GM21619 (cell line): ENCODE results near the gene TTYH2.

Experiments
- ATAC-seq: cut with Tn5 transposase; IDR thresholded peaks from one replicate; pipeline ENCODE4 v1.9.1; 2021; ENCODE audit not compliant: unreplicated experiment

The TTYH2 gene

GRCh38 chr17:74234486-74234885 lies 21.1 kb downstream of the TTYH2 start:
- ATAC-seq = no peak

GRCh38 chr17:74235040-74235581 lies 21.7 kb downstream of the TTYH2 start:
- no peak for ATAC-seq

- no peak for ATAC-seq
These were observed 22.6 kb downstream of the TTYH2 start for GRCh38 chr17:74235911-74236371.

GRCh38 chr17:74237321-74237720 lies 23.9 kb downstream of the TTYH2 start:
- no peak for ATAC-seq

GRCh38 chr17:74239172-74239571 lies 25.8 kb downstream of the TTYH2 start:
- ATAC-seq = no peak

GRCh38 chr17:74240618-74241205 lies 27.3 kb downstream of the TTYH2 start:
- no peak for ATAC-seq

- no peak for ATAC-seq
These were observed 28.1 kb downstream of the TTYH2 start for GRCh38 chr17:74241431-74241830.

- ATAC-seq = no peak
These were observed 28.5 kb downstream of the TTYH2 start for GRCh38 chr17:74241847-74242246.

GRCh38 chr17:74243013-74243755 lies 29.8 kb downstream of the TTYH2 start:
- ATAC-seq = no peak

GRCh38 chr17:74244128-74244527 lies 30.8 kb downstream of the TTYH2 start:
- ATAC-seq = no peak

GRCh38 chr17:74244548-74244947 lies 31.2 kb downstream of the TTYH2 start:
- no peak for ATAC-seq

- no peak for ATAC-seq
These were observed 31.9 kb downstream of the TTYH2 start for GRCh38 chr17:74245145-74245831.

- ATAC-seq = no peak
These were observed 32.5 kb downstream of the TTYH2 start for GRCh38 chr17:74245871-74246270.

GRCh38 chr17:74249590-74250270 lies 36.4 kb downstream of the TTYH2 start:
- no peak for ATAC-seq

- ATAC-seq = no peak
These were observed 37.1 kb downstream of the TTYH2 start for GRCh38 chr17:74250324-74250995.

- no peak for ATAC-seq
These were observed 37.7 kb downstream of the TTYH2 start for GRCh38 chr17:74251051-74251450.

- no peak for ATAC-seq
These were observed 38.2 kb downstream of the TTYH2 start for GRCh38 chr17:74251569-74251968.

GRCh38 chr17:74252211-74252610 lies 38.8 kb downstream of the TTYH2 start:
- no peak for ATAC-seq

- no peak for ATAC-seq
These were observed 39.7 kb downstream of the TTYH2 start for GRCh38 chr17:74253036-74253435.

- no peak for ATAC-seq
These were observed 43.9 kb downstream of the TTYH2 start for GRCh38 chr17:74257311-74257710.
